GM21526 (cell line): ENCODE measurements around the gene ITFG2.

Experiments
- ATAC-seq: cut with Tn5 transposase; IDR thresholded peaks from one replicate; pipeline ENCODE4 v1.9.1; 2021; ENCODE audit warnings: moderate library complexity; ENCODE audit not compliant: unreplicated experiment, low FRiP score

Gene ITFG2

DNA sequence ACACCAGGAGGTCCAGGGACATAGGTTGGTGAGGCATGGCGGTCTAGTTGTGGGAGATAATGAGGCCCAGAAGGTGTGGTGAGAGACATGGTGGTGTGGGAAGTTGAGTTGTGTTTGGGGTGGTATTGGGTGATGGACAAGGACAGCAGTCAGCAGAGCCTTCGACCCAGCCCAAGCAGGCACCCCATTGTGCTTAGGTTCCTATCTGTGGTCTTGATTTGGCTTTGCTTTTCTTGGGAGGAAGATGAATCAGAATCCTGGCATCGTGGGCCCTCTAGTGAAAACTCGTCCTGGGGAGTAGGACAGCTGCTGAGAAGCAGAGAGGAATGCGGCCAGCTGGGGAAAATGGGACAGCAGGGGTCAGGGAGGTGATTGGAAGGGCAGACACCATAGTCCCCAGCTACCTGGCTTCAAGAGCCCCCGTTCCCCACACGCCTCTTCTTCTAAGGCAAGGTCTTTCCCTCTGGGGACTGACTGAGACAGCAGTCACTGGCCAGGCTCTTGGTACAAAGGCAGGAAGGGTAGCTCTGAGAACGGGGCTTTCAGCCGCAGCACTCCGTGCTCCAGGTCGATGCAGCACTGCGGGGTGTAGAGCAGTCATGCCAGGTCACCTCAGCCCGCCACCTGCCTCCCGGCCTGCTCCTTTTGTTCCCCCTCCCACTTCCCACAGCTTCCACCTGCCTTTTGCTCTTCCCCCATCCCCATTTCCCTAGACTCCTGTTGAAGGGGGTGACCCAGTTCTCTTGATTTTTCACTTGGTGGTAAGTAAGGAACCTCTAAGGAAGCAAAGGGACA is 14.4 kb downstream of the ITFG2 start:
- no peak for ATAC-seq

GRCh38 chr12:2829275-2829674 is 16.8 kb downstream of the ITFG2 start:
- ATAC-seq = no peak

GRCh38 chr12:2832550-2833127 is 20.2 kb downstream of the ITFG2 start:
- no peak for ATAC-seq

GRCh38 chr12:2833327-2833726 is 20.9 kb downstream of the ITFG2 start:
- no peak for ATAC-seq

DNA sequence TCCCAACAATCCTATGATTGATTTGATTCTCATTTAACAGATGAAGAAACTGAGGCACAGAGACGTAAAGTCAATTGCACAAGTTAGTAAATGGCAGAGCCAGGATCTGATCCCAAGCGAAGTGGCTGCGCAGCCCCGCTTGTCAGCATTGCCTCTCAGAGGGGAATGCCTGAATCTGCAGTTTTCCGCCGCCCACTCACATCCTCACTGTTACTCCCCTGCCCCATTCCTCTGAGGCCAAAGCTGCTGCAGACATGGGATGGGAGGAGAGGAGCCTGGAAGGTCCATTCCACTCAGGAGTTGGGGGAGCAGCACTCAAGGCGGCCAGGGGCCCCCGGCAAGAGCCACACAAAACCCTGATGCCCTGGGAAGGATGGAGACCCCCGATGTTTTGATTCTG is 21.3 kb downstream of the ITFG2 start:
- no peak for ATAC-seq

GRCh38 chr12:2834581-2835491 is 22.4 kb downstream of the ITFG2 start, which contains the start of gene NRIP2:
NRIP2 (minus strand) TSS chr12:2835035; CDS start chr12:2834983, 52 bp downstream.
- ATAC-seq = no peak

DNA sequence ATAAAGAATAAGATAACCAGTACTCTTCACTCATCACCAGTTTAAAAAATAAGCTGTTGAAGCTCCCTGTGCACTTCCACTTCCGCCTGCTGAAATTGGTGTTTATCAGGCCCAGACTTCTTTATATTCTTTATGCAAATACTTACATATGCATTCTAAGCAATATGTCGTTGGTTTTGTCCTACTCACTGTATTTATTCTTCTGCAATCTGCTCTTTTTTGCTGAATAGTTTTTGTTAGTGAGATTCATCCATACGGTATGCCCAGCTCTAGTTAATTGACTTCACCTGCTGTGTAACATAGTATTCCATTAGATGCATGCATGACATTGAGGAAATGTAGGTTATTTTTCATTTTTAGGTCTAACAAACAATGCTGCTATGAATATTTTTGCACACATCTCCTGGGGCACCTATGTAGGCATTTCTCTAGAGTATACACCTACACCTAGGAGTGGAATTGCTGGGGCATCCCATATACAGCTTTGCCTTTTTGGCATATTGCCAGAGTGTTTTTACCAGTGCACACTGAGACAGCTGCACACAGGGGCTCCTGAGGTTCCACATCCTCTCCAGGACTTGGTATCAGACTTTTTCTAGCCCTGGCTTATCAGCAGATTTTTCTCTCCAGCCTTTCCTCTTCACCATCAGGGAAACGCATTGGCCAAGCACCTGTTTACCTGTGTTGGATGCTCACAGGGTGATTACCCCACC is 23.4 kb downstream of the ITFG2 start:
- no peak for ATAC-seq

- ATAC-seq = no peak
These were observed 24.1 kb downstream of the ITFG2 start for GRCh38 chr12:2836574-2836973.

DNA sequence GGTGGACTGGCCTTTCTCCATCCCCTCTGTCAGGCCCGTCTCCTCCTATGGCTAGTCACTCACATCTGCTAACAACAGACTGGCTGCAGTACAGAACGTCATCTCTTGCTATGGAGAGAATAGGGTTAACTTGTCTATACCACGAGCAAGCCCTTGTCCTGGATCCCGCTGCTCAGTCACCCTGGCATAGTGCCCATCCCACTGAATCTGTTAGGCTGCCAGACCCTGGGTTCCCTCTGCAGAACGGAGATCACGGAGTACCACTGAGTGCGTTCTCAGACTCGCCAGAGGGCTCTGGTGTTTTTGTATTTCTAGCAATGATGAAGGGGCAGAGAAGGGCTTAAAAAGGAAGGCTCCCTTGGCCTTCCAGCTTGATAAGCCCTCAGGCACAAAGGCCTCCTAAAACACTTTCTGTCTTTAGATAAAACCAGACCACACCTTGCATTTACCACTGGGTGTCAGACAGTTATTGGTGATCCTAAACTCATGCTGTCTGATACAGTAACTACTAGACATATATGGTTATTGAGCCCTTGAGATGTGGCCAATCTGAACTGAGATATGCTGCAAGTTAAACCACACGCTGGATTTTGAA is 28.7 kb downstream of the ITFG2 start:
- no peak for ATAC-seq

DNA sequence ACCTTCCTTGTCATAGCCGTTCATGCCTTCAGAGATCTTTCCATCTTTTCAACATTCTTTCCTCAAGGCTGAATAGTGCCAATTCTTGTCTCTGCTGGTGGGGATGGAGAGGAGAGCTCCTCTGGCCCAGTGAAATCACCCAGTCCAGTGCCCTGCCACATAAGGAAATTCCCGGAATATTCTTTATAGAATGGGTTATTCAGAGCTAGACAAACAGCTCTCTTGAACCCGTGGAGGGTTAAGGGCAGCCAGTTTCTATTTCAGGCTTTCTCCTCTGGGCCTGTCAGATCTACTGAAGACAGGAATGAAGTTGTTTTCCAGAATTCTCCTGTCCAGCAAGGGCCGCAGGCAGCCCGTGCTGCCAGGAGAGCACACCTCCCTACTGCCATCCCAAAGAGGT is 30.5 kb downstream of the ITFG2 start:
- no peak for ATAC-seq

GRCh38 chr12:2844786-2845185 is 32.3 kb downstream of the ITFG2 start:
- no peak for ATAC-seq

GRCh38 chr12:2845280-2845679 is 32.8 kb downstream of the ITFG2 start:
- no peak for ATAC-seq

DNA sequence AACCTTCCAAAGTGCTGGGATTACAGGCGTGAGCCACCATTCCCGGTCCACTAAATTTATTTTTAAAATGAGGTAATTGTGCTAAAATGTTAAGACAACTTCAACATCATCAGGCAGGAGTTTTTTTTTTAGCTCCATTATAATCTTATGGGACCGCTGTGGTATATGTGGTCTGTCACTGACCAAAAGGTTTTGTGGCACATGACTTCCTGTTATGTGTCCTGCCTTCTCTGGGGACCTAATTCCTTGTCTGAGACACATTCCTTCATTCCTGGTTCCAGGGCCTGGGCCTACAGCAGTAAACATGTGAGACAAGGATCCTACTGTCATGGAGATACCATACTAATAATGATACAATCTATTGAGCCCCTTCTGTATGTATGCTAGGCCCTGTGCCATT is 39.5 kb downstream of the ITFG2 start:
- ATAC-seq = no peak

- ATAC-seq = no peak
These were observed 41.2 kb downstream of the ITFG2 start for GRCh38 chr12:2853626-2854025.

- no peak for ATAC-seq
These were observed 42.4 kb downstream of the ITFG2 start for GRCh38 chr12:2854669-2855453.

GRCh38 chr12:2855546-2855945 is 43.1 kb downstream of the ITFG2 start:
- ATAC-seq = no peak

- ATAC-seq = no peak
These were observed 43.6 kb downstream of the ITFG2 start for GRCh38 chr12:2856051-2856450.

DNA sequence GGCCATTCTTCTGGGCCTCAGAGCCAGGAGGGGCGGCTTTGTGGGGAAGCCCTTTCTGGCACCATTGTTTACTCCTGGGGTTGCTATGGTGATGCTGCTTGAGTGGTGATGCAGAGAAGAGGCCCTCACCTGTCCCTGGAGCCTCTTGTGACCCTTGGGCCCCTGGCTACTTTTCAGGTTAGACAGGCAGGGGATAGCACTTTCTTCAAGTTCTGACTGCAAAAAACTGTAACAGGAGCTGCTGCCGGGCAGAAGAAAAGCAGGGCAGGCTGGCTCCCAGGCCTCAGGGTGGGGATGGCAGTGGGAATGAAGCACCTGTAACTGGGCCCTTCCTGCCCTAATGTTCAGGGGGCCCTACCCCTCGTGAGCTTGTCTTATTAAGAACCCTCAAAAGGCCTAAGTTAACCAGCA is 44.6 kb downstream of the ITFG2 start, which contains the start of gene TEX52:
Gene TEX52, minus strand, starts transcription at position 19 of the 411 bp plus-strand sequence. Its CDS starts 13 bp downstream, at position 6.
- no peak for ATAC-seq

GRCh38 chr12:2857576-2857975 is 45.1 kb downstream of the ITFG2 start:
- no peak for ATAC-seq
